KMS-11 (cell line): ENCODE measurements around the gene SWT1.

Source experiments
- H2AFZ ChIP-seq: fragments of 200-600 bp; sonication (generic); 2 replicates; pipeline ENCODE4 v1.6.1; 2016; ENCODE audit warnings: antibody characterized with exemption, mixed run types, low read depth
- H3K27ac ChIP-seq: fragments of 200-600 bp; sonication (generic); 2 replicates; pipeline ENCODE4 v1.6.1; 2016; ENCODE audit warnings: mild to moderate bottlenecking, mixed run types
- H3K27me3 ChIP-seq: fragments of 200-600 bp; sonication (generic); 2 replicates; pipeline ENCODE4 v1.6.1; 2017; ENCODE audit warnings: mild to moderate bottlenecking, low read depth, mixed run types, moderate library complexity; ENCODE audit not compliant: insufficient read depth
- H3K36me3 ChIP-seq: fragments of 200-600 bp; sonication (generic); 2 replicates; pipeline ENCODE4 v1.6.1; 2017; ENCODE audit warnings: mild to moderate bottlenecking, mixed run types; ENCODE audit not compliant: insufficient read depth
- H3K4me1 ChIP-seq: fragments of 200-600 bp; sonication (generic); 2 replicates; pipeline ENCODE4 v1.6.1; 2016; ENCODE audit warnings: mild to moderate bottlenecking, low read depth, mixed run types; ENCODE audit not compliant: poor library complexity, severe bottlenecking
- H3K4me2 ChIP-seq: fragments of 200-600 bp; sonication (generic); 2 replicates; pipeline ENCODE4 v1.7.0; 2016; ENCODE audit warnings: mild to moderate bottlenecking, mixed run types
- H3K4me3 ChIP-seq: fragments of 200-600 bp; sonication (generic); IDR thresholded peaks from 2 replicates; pipeline ENCODE4 v1.6.1; 2017; ENCODE audit warnings: low read depth, low read length, mixed read lengths; ENCODE audit not compliant: insufficient read depth
- H3K79me2 ChIP-seq: fragments of 200-600 bp; sonication (generic); 2 replicates; pipeline ENCODE4 v1.6.1; 2016; ENCODE audit warnings: low read depth, mixed run types; ENCODE audit not compliant: insufficient read depth
- H3K9ac ChIP-seq: fragments of 200-600 bp; sonication (generic); 2 replicates; pipeline ENCODE4 v1.6.1; 2016; ENCODE audit warnings: mild to moderate bottlenecking, mixed run types
- H4K20me1 ChIP-seq: fragments of 200-600 bp; sonication (generic); 2 replicates; pipeline ENCODE4 v1.6.1; 2016; ENCODE audit warnings: mild to moderate bottlenecking, mixed run types; ENCODE audit not compliant: insufficient read depth
- CTCF ChIP-seq: fragments of 200-600 bp; sonication (generic); conservative IDR thresholded peaks from 2 replicates; pipeline ENCODE4 v1.6.1; 2017; ENCODE audit warnings: low read depth, mild to moderate bottlenecking, antibody characterized with exemption, low read length, moderate library complexity, mixed read lengths

SWT1 gene

GRCh38 chr1:185158800-185159199 is 1.8 kb downstream of the SWT1 start:
- H3K27me3 ChIP-seq, result no peaks in the 10 kb centered on the region
- no peak overlapping the region for H2AFZ ChIP-seq
- no peak overlapping the region for H3K27ac ChIP-seq
- H3K4me1 ChIP-seq, result peaks cover 63% of the 10 kb centered on the region
- no peak for TF ChIP-seq CTCF
- H3K36me3 ChIP-seq, result no peaks in the 10 kb centered on the region
- H3K4me3 ChIP-seq, result no peak overlapping the region
- no peak overlapping the region for H3K9ac ChIP-seq
- H3K79me2 ChIP-seq, result no peaks in the 10 kb centered on the region
- H4K20me1 ChIP-seq, result no peaks in the 10 kb centered on the region
- no peak overlapping the region for H3K4me2 ChIP-seq

GRCh38 chr1:185159966-185160365 is 3.0 kb downstream of the SWT1 start:
- no peak for TF ChIP-seq CTCF
- H3K4me2 ChIP-seq, result peak overlapping the region; percentile 26; the same call in 1 of the 2 replicates

DNA sequence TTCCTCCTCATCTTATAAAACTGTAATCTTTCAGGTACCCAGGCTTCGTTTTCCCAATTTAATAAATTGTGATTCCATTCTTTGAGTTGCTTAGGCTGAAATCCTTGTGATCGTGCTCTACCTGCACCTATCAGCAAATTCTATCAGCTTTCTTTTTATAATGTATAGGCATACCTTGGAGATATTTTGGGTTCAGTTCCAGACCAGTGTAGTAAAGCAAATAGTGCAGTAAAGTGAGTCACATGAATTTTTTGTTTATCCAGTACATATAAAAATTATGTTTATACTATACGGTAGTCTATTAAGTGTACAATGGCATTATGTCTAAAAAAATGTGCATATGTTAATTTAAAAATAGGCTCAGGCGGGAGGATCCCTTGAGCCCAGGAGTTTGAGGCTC is 5.5 kb downstream of the SWT1 start:
- no peak overlapping the region for H3K27ac ChIP-seq
- H3K4me1 ChIP-seq, result peaks cover 46% of the 10 kb centered on the region
- H3K27me3 ChIP-seq, result no peaks in the 10 kb centered on the region
- no peaks in the 10 kb centered on the region for H3K36me3 ChIP-seq
- no peak for TF ChIP-seq CTCF
- no peaks in the 10 kb centered on the region for H3K79me2 ChIP-seq
- H3K4me3 ChIP-seq, result no peak overlapping the region
- no peaks in the 10 kb centered on the region for H4K20me1 ChIP-seq
- no peak overlapping the region for H2AFZ ChIP-seq
- peak overlapping the region; percentile 34; the same call in 1 of the 2 replicates for H3K4me2 ChIP-seq
- H3K9ac ChIP-seq, result no peak overlapping the region

More at GRCh38 chr1:185159966-185160365, 3.0 kb downstream of the SWT1 start:
- Histone ChIP-seq H3K9ac (no peak overlapping the region), H3K36me3 (no peaks in the 10 kb centered on the region), H3K4me3 (no peak overlapping the region), H3K27me3 (no peaks in the 10 kb centered on the region), H3K4me1 (peaks cover 52% of the 10 kb centered on the region), H2AFZ (no peak overlapping the region), H3K79me2 (no peaks in the 10 kb centered on the region), H4K20me1 (no peaks in the 10 kb centered on the region), H3K27ac (no peak overlapping the region)

- TF ChIP-seq CTCF, result no peak
- Histone ChIP-seq H3K4me3 (no peak overlapping the region), H2AFZ (no peak overlapping the region), H3K27me3 (no peaks in the 10 kb centered on the region), H3K79me2 (no peaks in the 10 kb centered on the region), H3K4me2 (no peak overlapping the region), H3K27ac (no peak overlapping the region), H3K4me1 (peaks cover 26% of the 10 kb centered on the region), H3K9ac (no peak overlapping the region), H4K20me1 (no peaks in the 10 kb centered on the region), H3K36me3 (no peaks in the 10 kb centered on the region)
Measured at GRCh38 chr1:185166106-185166505, 9.1 kb downstream of the SWT1 start.
